Left lung (tissue), 10 donors: ENCODE measurements around the gene TBL1XR1. TPM values are rescaled to one million over a fixed set of nuclear protein-coding genes. Genes with fewer than 3 reads are reported as not detected.
A peak's percentile ranks its signal among the peaks of the same experiment; 100 is the strongest.

Source experiments
- ATAC-seq: fragments of 200-7000 bp; cut with Tn5 transposase; one replicate; pipeline ENCODE4 v1.9.1; 2020; ENCODE audit warnings: moderate library complexity
- DNase-seq, 4 donors: peaks; one replicate each; pipeline ENCODE4 v3.0.0-alpha.2; 2013 to 2020
- H3K27ac ChIP-seq, 2 donors: fragments of 200-600 bp; sonication (generic) in 1 of 2; one replicate each; pipeline versions ENCODE4 v1.5.0 to v1.8.0; 2020 to 2021
- H3K27me3 ChIP-seq, 2 donors: fragments of 200-600 bp; sonication (generic) in 1 of 2; one replicate each; pipeline versions ENCODE4 v1.5.0 to v1.8.0; 2020 to 2021
- H3K36me3 ChIP-seq, 2 donors: fragments of 200-600 bp; sonication (generic) in 1 of 2; one replicate each; pipeline versions ENCODE4 v1.5.0 to v1.8.0; 2020 to 2021
- H3K4me1 ChIP-seq, 2 donors: fragments of 200-600 bp; one replicate each; pipeline ENCODE4 v1.8.0; 2021
- H3K4me3 ChIP-seq, 2 donors: fragments of 200-600 bp; sonication (generic) in 1 of 2; one replicate each; pipeline versions ENCODE4 v1.5.0 to v1.8.0; 2020 to 2021; ENCODE audit warnings: mild to moderate bottlenecking in 1 of 2
- H3K9me3 ChIP-seq, 2 donors: fragments of 200-600 bp; sonication (generic) in 1 of 2; one replicate each; pipeline versions ENCODE4 v1.5.0 to v1.8.0; 2020 to 2021
- CTCF ChIP-seq, 2 donors: fragments of 200-600 bp; sonication (generic) in 1 of 2; IDR thresholded peaks; one replicate each; pipeline versions ENCODE4 v1.5.0 to v1.8.0; 2021; ENCODE audit warnings: antibody characterized with exemption in 2 of 2
- intact Hi-C, 2 donors: fragments of 100-400 bp; cut with DNase I; formaldehyde crosslinking; loops; one replicate each; pipeline versions ENCODE4 v1.11.2 to v1.14.2; 2022
- polyA plus RNA-seq, 6 donors: library from polyadenylated mRNA; unstranded; fragments of 120-200 nt; gene quantifications; one replicate each; pipeline ENCODE4 v1.2.1, GENCODE V29; 2013; ENCODE audit not compliant: insufficient read length in 6 of 6
- total RNA-seq, 2 donors: library from RNA; stranded (reverse); fragmentation: NEBNext Ultra II Directional; extraction: Animal tissue kit (Norgen Biotek cat#: 25700); gene quantifications; one replicate each; pipeline ENCODE4 v1.2.1, GENCODE V29; 2021
- donor health status: DM: no; HTN: yes; CAD: no.
- donor health status: DM: no; HTN: no; CAD: no.

TBL1XR1 gene
- total and polyA plus RNA-seq, 8 donors, result 116 to 202 (median 155) TPM

- no peaks in the 10 kb centered on the region for H3K9me3 ChIP-seq
- H3K36me3 ChIP-seq, result no peaks in the 10 kb centered on the region
- ATAC-seq (no peak), DNase-seq (no peak)
- peaks cover 8 to 58% of the 10 kb centered on the region in 2 donors for H3K4me1 ChIP-seq
- H3K27ac ChIP-seq, result no peak overlapping the region
- TF ChIP-seq CTCF (IDR thresholded peaks at IDR 0.05), result no peak
- no peak overlapping the region for H3K4me3 ChIP-seq
- no peaks in the 10 kb centered on the region for H3K27me3 ChIP-seq
- intact Hi-C loops, result no loop called here
Measured at GRCh38 chr3:177110386-177110785, 86.9 kb downstream of the TBL1XR1 start.

GRCh38 chr3:177109688-177110330, 87.5 kb downstream of the TBL1XR1 start:
- no peaks in the 10 kb centered on the region for H3K9me3 ChIP-seq
- H3K4me3 ChIP-seq, result no peak overlapping the region
- H3K27ac ChIP-seq, result no peak overlapping the region
- DNase-seq (no peak), ATAC-seq (no peak)
- H3K36me3 ChIP-seq, result no peaks in the 10 kb centered on the region
- peaks cover 14 to 63% of the 10 kb centered on the region in 2 donors for H3K4me1 ChIP-seq
- intact Hi-C loops, result no loop called here
- no peak for TF ChIP-seq CTCF (IDR thresholded peaks at IDR 0.05)
- no peaks in the 10 kb centered on the region for H3K27me3 ChIP-seq

- H3K9me3 ChIP-seq, result no peaks in the 10 kb centered on the region
- H3K4me1 ChIP-seq, result peaks cover 14 to 71% of the 10 kb centered on the region in 2 donors
- no peak overlapping the region for H3K4me3 ChIP-seq
- no peak for ATAC-seq
- intact Hi-C loops, result no loop called here
- no peaks in the 10 kb centered on the region for H3K27me3 ChIP-seq
- DNase-seq, result no peak
- no peak overlapping the region for H3K27ac ChIP-seq
- no peak for TF ChIP-seq CTCF (IDR thresholded peaks at IDR 0.05)
- no peaks in the 10 kb centered on the region for H3K36me3 ChIP-seq
Measured at GRCh38 chr3:177108648-177109047, 88.6 kb downstream of the TBL1XR1 start.

- H3K4me3 ChIP-seq, result no peak overlapping the region
- ATAC-seq (no peak), DNase-seq (no peak)
- no peaks in the 10 kb centered on the region for H3K36me3 ChIP-seq
- no peak overlapping the region for H3K27ac ChIP-seq
- H3K9me3 ChIP-seq, result no peaks in the 10 kb centered on the region
- TF ChIP-seq CTCF (IDR thresholded peaks at IDR 0.05), result no peak
- H3K4me1 ChIP-seq, result peaks cover 20 to 75% of the 10 kb centered on the region in 2 donors
- intact Hi-C loops, result no loop called here
- H3K27me3 ChIP-seq, result no peaks in the 10 kb centered on the region
Measured at GRCh38 chr3:177107461-177108239, 89.6 kb downstream of the TBL1XR1 start.

- no peak for DNase-seq
- ATAC-seq, result peak; percentile 6
- Histone ChIP-seq H3K27ac (no peak overlapping the region), H3K4me1 (peaks cover 22 to 81% of the 10 kb centered on the region in 2 donors), H3K36me3 (no peaks in the 10 kb centered on the region), H3K9me3 (no peaks in the 10 kb centered on the region), H3K4me3 (no peak overlapping the region), H3K27me3 (no peaks in the 10 kb centered on the region)
- TF ChIP-seq CTCF (IDR thresholded peaks at IDR 0.05), result no peak
- intact Hi-C loops, result no loop called here
Measured at GRCh38 chr3:177106594-177106993, 90.7 kb downstream of the TBL1XR1 start.
